DMS 273 treated with DMSO at 0.1 percent for 48 hours (cell line): ENCODE data around the gene CDA.

Experiments
- DNase-seq: peaks from one replicate; lab custom pipeline; 2025; lab: John Stamatoyannopoulos, UW

The CDA gene

GRCh38 chr1:20615946-20616846 is 27.3 kb downstream of the CDA start:
- DNase-seq, result no peak

DNA sequence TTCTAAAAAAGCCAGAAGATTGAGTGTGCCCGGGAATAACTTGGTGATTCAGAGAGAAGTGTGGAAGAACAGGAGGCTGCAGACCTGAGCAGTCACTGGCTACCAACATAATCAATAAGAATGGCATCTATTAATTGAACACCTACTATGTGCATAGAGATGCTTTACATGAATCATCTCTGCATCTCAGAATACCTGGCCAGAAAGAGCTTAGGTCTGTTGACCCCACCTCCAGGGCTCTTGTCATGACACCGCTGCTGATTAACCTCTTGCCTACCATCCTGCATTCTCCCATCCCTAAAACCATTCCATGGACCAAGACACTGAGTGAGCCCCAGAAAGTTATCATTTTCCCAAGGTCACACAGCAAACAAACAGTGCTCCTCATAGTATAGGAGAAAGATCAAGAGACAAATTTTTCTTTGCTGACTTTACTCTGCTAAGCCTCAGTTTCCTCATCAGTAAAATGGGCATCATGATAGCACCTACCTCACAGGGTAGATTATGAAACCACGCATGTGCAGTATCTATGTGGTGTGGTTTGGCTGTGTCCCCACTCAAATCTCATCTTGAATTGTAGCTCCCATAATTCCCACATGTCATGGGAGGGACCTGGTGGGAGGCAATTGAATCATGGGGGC is 28.1 kb downstream of the CDA start:
- no peak for DNase-seq

DNA sequence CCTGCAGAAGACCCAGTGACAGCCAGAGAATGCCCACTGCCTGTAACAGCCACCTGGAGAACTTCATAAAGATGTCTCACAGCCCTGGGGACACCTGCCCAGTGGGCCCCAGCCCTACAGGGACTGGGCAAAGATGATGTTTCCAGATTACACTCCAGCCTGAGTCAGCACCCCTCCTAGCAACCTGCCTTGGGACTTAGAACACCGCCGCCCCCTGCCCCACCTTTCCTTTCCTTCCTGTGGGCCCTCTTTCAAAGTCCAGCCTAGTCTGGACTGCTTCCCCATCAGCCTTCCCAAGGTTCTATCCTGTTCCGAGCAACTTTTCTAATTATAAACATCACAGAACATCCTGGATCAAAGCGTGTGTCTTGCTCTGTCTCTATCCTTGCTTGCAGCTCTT is 29.7 kb downstream of the CDA start:
- DNase-seq, result no peak

- no peak for DNase-seq
Measured at GRCh38 chr1:20619999-20620398, 31.1 kb downstream of the CDA start.

DNA sequence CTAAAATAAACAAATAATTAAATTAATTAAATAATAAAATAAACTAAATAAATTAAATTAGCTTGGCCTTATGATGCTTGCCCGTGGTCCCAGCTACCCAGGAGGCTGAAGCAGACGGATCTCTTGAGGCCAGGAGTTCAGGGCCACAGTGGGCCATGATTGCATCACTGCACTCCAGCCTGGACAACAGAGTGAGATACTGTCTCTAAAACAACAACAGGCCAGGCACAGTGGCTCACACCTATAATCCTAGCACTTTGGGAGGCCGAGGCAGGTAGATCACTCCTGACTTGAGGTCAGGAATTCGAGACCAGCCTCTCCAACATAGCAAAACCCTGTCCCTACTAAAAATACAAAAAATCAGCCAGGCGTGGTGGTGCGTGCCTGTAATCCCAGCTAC is 32.1 kb downstream of the CDA start:
- DNase-seq, result no peak

GRCh38 chr1:20624709-20625108 is 35.8 kb downstream of the CDA start:
- no peak for DNase-seq

GRCh38 chr1:20625176-20626097 is 36.5 kb downstream of the CDA start:
- no peak for DNase-seq

GRCh38 chr1:20626098-20626427 is 37.2 kb downstream of the CDA start:
- DNase-seq, result no peak

DNA sequence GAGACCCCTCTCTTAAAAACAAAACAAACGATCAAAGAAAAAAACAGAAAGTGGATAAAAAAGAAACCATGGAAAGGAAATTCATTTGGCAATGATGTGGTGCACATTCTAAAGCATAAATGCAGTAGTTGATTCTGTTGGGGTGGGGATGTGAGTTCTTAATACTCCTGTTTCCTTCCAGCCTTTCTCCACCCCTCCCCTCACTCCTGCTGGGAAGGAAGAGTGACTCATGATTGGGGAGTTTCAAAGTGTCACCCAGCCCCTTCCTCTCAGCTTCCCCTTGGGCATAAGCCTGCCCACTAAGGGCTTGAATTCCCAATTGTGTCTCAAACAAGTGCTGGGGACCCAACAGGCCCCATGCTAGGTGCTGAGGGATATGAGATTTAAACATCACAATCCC is 37.6 kb downstream of the CDA start:
- no peak for DNase-seq

GRCh38 chr1:20630729-20631128 is 41.8 kb downstream of the CDA start:
- DNase-seq, result no peak

GRCh38 chr1:20632386-20632785 is 43.5 kb downstream of the CDA start:
- no peak for DNase-seq

DNA sequence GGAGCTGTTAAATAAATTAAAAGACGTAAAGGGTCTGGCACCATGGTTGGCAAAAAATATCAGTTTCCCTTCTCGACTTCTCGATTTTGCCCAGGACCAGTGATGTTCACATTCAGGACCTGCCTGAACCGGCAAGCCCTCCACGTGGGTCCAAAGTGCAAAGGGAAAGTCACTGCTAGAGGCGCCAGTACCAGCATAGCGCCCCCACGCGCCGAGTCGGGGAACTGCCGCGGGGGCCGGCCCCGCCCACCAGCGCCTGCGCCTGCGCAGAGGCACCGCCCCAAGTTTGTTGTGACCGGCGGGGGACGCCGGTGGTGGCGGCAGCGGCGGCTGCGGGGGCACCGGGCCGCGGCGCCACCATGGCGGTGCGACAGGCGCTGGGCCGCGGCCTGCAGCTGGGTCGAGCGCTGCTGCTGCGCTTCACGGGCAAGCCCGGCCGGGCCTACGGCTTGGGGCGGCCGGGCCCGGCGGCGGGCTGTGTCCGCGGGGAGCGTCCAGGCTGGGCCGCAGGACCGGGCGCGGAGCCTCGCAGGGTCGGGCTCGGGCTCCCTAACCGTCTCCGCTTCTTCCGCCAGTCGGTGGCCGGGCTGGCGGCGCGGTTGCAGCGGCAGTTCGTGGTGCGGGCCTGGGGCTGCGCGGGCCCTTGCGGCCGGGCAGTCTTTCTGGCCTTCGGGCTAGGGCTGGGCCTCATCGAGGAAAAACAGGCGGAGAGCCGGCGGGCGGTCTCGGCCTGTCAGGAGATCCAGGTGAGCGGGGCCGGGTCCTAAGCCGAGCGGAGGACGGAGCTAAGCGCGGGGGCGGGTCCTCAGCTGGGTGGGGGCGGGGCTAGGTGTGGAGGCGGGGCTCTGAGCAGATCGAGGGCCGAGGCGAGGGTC is 44.5 kb downstream of the CDA start, which contains the start of gene PINK1:
TSS of gene PINK1 (plus strand) at position 269 of the 875 bp plus-strand sequence. CDS start at position 360, 91 bp downstream.
- peak; percentile 29 for DNase-seq

- no peak for DNase-seq
Measured at GRCh38 chr1:20634065-20634593, 45.2 kb downstream of the CDA start.

- DNase-seq, result peak; percentile 7
Measured at GRCh38 chr1:20634594-20635084, 45.7 kb downstream of the CDA start.

DNA sequence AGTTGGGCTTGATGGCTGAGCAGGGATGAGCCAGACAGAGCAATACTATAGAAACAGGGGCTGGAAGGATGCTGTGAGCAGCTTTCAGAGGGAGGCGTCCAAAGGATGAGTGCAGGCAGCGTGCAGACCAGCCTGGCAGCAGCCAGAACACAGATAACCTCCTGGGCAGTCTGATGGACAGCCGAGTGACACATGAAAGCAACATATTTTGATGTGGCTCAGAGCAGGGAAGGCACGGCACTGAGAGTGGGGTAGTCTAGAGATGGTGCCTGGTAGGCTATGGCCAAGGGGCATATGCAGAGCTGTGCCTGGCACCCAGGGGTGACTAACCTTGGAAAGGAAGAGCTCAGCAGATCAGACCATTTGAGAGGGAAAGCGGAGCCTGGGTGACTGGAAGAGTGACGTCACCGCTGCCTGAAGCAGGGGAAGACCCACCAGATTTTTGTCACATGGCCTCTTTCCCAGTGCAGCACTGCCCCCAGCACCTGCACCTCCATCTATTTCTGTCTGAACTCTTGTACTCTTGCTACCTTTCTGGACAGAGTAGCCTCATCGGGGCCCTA is 48.0 kb downstream of the CDA start:
- DNase-seq, result no peak

DNA sequence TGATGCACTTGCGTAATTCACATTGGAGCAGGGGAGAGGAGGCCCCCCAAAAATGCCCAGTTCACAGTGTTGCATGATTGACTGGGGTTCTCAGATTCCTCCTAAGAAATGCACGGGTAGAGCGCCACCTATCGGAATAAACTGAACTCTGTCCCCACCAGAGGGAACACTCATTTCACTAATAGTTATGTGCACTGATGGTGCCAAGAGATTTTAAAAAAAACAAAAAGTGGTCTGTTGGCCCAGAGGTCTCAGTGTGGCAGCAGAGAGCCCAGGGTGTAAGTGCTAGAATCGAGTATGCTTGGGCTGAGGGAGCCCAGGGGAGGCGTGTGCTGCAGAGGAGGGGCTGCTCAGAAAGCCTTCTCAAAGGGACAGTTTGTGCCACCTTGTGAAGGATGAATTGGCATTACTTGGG is 51.3 kb downstream of the CDA start:
- no peak for DNase-seq

DNA sequence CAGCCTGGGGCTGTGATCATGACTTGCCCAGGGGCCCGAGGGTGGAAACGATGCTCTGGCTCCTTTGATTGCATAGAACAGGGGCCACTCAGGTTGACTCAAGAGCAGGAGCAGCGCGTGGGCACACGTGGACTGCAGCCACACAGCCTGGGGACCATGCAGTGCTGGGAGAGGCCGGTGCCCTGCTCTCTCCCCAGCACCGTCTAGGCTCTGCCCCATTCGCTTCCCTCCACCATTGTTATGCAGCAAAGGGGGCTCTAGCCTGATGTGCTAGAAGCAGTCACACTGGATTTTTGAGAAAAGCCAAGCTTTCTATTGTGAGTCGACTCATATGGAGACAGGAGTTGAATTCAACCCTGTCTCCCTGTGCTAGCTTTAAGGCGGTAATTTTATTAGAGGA is 53.1 kb downstream of the CDA start:
- DNase-seq, result no peak

GRCh38 chr1:20643080-20643479 is 54.2 kb downstream of the CDA start:
- no peak for DNase-seq

DNA sequence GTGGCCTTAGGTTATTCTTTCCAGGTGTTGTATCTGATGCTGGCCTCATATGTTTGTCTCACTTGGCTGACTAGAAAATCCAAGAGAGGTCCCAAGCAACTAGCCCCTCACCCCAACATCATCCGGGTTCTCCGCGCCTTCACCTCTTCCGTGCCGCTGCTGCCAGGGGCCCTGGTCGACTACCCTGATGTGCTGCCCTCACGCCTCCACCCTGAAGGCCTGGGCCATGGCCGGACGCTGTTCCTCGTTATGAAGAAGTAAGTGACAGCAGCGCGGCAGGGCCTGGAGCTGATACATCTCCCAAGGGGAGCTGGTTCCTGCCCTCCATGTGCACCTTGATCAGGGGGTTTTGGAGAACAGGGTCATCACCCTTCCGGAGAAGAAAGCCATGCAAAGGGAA is 55.5 kb downstream of the CDA start:
- DNase-seq, result no peak

DNA sequence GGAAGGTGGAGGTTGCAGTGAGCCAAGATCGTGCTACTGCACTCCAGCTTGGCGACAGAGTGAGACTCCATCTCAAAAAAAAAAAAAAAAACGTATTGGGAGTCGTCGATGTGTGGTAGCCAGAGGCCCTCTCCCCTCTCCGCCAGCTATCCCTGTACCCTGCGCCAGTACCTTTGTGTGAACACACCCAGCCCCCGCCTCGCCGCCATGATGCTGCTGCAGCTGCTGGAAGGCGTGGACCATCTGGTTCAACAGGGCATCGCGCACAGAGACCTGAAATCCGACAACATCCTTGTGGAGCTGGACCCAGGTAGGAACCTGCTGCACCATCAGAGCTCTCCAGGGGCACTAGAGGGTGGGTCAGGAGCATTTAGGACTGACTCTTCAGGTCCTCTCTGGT is 56.5 kb downstream of the CDA start:
- no peak for DNase-seq

DNA sequence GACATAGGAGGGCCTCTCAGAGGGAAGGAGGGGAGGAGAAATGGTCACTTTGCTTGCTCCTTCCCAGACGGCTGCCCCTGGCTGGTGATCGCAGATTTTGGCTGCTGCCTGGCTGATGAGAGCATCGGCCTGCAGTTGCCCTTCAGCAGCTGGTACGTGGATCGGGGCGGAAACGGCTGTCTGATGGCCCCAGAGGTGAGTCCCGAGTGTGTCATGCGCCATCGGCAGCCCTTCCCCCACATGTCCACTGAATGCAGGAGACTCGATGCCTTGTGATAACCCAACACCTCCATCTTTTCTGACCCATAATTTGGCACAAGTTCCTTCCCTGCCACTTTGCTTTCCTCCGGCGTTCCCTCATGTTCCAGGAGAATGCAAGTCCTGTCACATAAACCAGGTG is 59.5 kb downstream of the CDA start:
- DNase-seq, result no peak
